GM12872 (cell line): ENCODE measurements around the gene EIF2AK3.

Experiments
- TF ChIP-seq, protein P1 (sequence below): IDR thresholded peaks from 3 replicates; pipeline ENCODE4 v1.5.1; 2011; ENCODE audit warnings: low read depth, mild to moderate bottlenecking, low read length, moderate library complexity; ENCODE audit not compliant: insufficient read depth

The EIF2AK3 gene

GRCh38 chr2:88557290-88557689, 70.0 kb downstream of the EIF2AK3 start:
- TF ChIP-seq, protein P1, sequence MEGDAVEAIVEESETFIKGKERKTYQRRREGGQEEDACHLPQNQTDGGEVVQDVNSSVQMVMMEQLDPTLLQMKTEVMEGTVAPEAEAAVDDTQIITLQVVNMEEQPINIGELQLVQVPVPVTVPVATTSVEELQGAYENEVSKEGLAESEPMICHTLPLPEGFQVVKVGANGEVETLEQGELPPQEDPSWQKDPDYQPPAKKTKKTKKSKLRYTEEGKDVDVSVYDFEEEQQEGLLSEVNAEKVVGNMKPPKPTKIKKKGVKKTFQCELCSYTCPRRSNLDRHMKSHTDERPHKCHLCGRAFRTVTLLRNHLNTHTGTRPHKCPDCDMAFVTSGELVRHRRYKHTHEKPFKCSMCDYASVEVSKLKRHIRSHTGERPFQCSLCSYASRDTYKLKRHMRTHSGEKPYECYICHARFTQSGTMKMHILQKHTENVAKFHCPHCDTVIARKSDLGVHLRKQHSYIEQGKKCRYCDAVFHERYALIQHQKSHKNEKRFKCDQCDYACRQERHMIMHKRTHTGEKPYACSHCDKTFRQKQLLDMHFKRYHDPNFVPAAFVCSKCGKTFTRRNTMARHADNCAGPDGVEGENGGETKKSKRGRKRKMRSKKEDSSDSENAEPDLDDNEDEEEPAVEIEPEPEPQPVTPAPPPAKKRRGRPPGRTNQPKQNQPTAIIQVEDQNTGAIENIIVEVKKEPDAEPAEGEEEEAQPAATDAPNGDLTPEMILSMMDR, result no peak

- TF ChIP-seq, protein P1, result no peak
Observed at GRCh38 chr2:88556026-88556425, 71.2 kb downstream of the EIF2AK3 start.

- TF ChIP-seq, protein P1, result no peak
Observed at GRCh38 chr2:88554189-88554588, 73.1 kb downstream of the EIF2AK3 start.

- TF ChIP-seq, protein P1, result no peak
Observed at GRCh38 chr2:88549616-88550292, 77.5 kb downstream of the EIF2AK3 start.

- TF ChIP-seq, protein P1, result no peak
Observed at GRCh38 chr2:88545118-88545517, 82.1 kb downstream of the EIF2AK3 start.

DNA sequence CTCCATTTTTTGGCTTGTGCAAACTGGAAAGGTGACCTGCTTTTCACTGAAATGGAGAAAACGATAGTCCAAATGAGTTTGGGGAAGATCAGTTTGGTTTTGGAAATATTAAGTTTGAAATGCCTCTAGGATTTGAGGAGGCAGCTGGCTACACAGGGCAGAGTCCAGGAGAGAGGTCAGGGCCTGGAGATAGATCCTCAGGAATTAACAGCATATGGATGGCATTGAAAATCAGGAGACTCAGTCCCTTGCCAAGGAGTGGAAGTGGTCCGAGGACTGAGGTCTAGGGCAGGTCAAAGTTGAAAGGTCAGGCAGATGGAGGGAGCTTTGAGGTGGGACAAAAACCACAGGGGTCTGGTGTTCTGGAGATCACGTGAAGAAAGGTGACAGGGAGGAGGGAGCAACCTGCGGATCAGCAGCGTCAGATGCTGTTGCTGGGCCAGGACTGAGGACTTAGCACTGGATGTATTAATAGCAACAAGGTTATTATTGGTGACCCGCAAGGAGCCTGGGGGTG, 83.7 kb downstream of the EIF2AK3 start:
- TF ChIP-seq, protein P1, result no peak

DNA sequence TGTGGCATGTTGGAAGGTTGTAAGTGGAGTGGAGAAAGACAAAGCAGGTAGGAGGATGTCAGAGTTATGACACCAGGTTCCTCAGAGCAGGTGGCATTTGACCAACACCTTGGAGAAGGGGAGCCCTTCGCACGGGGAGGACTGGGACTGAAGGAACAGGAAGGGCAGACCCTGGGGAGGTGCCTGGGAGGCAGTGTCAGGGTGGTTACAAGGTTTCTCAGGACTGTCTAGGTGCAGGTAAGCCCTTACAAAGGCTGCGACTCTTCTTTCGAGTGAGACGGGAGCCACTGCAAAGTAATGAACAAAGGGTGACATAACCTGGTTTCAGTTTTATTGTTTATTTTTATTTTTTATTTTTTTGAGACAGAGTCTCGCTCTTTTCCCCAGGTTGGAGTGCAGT, 84.6 kb downstream of the EIF2AK3 start:
- TF ChIP-seq, protein P1, result no peak

- TF ChIP-seq, protein P1, result no peak
Observed at GRCh38 chr2:88540346-88540745, 86.9 kb downstream of the EIF2AK3 start.
